ENCODE data around the gene PCSK9. TPM values are rescaled to one million over a fixed set of nuclear protein-coding genes. Genes with fewer than 3 reads are reported as not detected.

Gene PCSK9
- total and polyA plus RNA-seq, 2 donors: 0.05 to 0.09 TPM

DNA sequence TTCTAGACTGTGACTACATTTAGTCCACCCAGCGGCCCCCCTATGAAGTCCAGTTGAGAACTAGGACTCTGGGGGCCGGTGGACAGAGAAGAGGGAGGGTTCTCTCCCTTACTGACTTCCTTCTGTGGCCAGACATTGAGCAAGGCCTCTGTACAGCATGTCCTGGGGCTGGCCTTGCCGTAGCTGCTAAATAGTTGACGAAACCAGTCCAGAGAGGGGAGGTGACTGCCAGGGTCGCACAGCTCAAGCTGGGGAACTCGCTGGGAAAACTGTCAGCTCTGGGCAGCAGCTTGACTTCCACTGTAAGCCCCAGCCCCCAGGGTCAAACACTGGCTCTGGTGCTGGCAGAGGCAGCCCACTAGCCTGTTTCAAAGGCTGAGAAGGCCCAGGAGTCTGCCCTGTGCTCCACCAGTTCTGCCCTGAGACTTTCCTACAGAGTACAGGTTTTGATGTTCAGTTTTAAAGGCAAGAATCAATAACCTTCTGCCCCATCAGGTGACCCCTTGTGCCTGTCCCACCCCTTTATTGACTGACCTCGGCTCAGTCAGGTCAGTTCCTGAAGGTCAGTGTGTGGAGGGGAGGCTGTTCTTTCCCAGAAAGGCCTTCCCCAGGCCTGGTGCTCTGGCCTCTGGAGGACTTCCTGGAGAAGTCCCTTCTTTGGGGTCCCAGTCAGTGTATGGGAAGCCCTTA is 14.1 kb downstream of the PCSK9 start:
- no peak overlapping the region for H3K27ac ChIP-seq (ENCODE audit: low read depth in 1 of 2, low read length in 1 of 2)
- DNase-seq (ENCODE audit: low read depth in 6 of 9, low spot score in 9 of 9): no peak
- 67% methylated on average over 7 of the region's 7 CpGs for WGBS
- no peak overlapping the region for H3K4me3 ChIP-seq (ENCODE audit: low read length in 2 of 2)
- H3K27me3 ChIP-seq (ENCODE audit: control insufficient read depth in 2 of 2, insufficient read depth in 1 of 2, low read length in 1 of 2): no peaks in the 10 kb centered on the region
- no peaks in the 10 kb centered on the region for H3K4me1 ChIP-seq (ENCODE audit: control insufficient read depth in 2 of 2, insufficient read depth in 2 of 2, low read length in 2 of 2)
- no peaks in the 10 kb centered on the region for H3K9me3 ChIP-seq (ENCODE audit: control insufficient read depth in 2 of 2, insufficient read depth in 1 of 2, low read length in 1 of 2)
- no peaks in the 10 kb centered on the region for H3K36me3 ChIP-seq (ENCODE audit: control insufficient read depth in 2 of 2, insufficient read depth in 2 of 2, low read length in 1 of 2)

DNA sequence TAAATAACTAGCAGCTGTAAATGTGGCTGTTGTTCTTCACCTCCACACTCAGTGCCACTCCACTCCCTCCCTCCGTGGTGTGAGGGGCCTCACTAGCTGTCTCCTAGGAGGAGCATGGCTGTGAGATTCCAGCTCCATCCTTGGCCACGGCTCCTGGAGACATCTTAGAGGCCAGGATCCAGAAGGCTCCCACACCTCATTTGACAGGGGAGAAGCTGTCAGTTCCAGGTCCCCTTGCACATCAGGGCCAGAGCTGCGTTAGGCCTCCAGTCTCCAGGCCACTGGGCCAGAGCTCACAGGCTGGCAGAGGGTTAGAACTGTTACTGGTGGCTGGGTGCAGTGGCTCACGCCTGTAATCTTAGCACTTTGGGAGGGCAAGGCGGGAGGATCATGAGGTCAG is 15.0 kb downstream of the PCSK9 start:
- 96% methylated on average over 5 of the region's 5 CpGs for WGBS
- H3K27me3 ChIP-seq (ENCODE audit: control insufficient read depth in 2 of 2, insufficient read depth in 1 of 2, low read length in 1 of 2): no peaks in the 10 kb centered on the region
- H3K9me3 ChIP-seq (ENCODE audit: control insufficient read depth in 2 of 2, insufficient read depth in 1 of 2, low read length in 1 of 2): no peaks in the 10 kb centered on the region
- H3K27ac ChIP-seq (ENCODE audit: low read depth in 1 of 2, low read length in 1 of 2): no peak overlapping the region
- H3K4me3 ChIP-seq (ENCODE audit: low read length in 2 of 2): no peak overlapping the region
- H3K36me3 ChIP-seq (ENCODE audit: control insufficient read depth in 2 of 2, insufficient read depth in 2 of 2, low read length in 1 of 2): no peaks in the 10 kb centered on the region
- no peaks in the 10 kb centered on the region for H3K4me1 ChIP-seq (ENCODE audit: control insufficient read depth in 2 of 2, insufficient read depth in 2 of 2, low read length in 2 of 2)
- no peak for DNase-seq (ENCODE audit: low read depth in 6 of 9, low spot score in 9 of 9)

DNA sequence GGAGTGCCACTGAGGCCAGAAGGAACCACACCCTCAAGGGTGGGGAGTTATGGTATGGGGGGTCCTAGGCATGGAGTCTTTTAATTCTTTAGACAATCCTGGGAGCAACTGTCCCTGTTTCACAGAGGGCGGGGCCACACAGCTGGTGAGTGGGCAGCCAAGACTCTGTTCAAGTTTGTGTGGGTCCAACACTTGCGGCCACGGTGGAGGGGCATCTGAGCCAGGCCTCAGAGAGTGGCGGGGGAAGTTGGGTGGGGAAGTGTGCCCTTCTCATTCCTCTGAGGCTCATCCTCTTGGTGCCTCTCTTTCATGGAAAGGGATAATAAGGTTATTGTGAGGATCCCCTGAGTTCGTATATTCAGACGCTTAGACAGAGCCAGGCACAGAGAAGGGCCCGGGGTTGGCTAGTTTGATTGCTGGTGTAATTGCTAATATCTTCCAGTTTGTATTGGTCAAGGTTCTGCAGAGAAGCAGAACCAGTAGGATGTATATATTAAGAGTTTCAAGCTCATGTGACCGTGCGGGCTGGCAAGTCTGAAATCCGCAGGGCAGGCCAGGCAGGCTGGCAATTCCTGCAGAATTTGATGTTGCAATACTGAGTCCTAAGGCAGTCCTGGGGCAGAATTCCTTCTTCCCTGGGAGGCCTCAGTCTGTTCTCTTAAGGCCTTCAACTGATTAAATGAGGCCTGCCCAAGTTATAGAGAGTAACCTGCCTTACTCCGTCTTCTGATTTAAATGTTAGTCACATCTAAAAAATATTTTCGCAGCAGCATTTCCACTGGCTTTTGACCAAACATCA is 15.9 kb downstream of the PCSK9 start:
- H3K27me3 ChIP-seq (ENCODE audit: control insufficient read depth in 2 of 2, insufficient read depth in 1 of 2, low read length in 1 of 2): no peaks in the 10 kb centered on the region
- H3K9me3 ChIP-seq (ENCODE audit: control insufficient read depth in 2 of 2, insufficient read depth in 1 of 2, low read length in 1 of 2): no peaks in the 10 kb centered on the region
- H3K27ac ChIP-seq (ENCODE audit: low read depth in 1 of 2, low read length in 1 of 2): no peak overlapping the region
- DNase-seq (ENCODE audit: low read depth in 6 of 9, low spot score in 9 of 9): no peak
- WGBS: 82% methylated on average over 12 of the region's 12 CpGs
- no peak overlapping the region for H3K4me3 ChIP-seq (ENCODE audit: low read length in 2 of 2)
- no peaks in the 10 kb centered on the region for H3K36me3 ChIP-seq (ENCODE audit: control insufficient read depth in 2 of 2, insufficient read depth in 2 of 2, low read length in 1 of 2)
- H3K4me1 ChIP-seq (ENCODE audit: control insufficient read depth in 2 of 2, insufficient read depth in 2 of 2, low read length in 2 of 2): no peaks in the 10 kb centered on the region

DNA sequence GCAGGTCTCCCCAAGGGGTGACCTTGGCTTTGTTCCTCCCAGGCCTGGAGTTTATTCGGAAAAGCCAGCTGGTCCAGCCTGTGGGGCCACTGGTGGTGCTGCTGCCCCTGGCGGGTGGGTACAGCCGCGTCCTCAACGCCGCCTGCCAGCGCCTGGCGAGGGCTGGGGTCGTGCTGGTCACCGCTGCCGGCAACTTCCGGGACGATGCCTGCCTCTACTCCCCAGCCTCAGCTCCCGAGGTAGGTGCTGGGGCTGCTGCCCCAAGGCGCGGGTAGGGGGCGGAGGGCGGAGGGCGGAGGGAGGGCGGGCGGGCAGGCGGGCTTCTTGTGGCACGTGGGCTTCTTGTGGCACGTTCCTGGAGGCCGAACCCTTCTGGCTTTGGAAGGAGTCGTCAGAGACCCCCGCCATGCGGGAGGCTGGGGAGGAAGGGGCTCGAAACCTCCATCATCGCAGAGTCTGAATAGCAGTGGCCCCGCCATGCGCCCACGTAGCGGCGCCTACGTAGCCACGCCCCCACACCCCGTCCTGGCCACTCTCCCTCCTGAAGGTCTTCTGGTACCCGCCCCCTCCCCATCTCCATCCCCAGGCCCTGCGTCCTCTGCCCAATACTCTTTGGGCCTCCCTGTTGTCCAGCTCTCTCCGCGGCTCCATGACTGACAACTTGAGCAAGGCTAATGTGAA is 16.7 kb downstream of the PCSK9 start:
- no peak for DNase-seq (ENCODE audit: low read depth in 6 of 9, low spot score in 9 of 9)
- H3K27me3 ChIP-seq (ENCODE audit: control insufficient read depth in 2 of 2, insufficient read depth in 1 of 2, low read length in 1 of 2): no peaks in the 10 kb centered on the region
- H3K4me3 ChIP-seq (ENCODE audit: low read length in 2 of 2): no peak overlapping the region
- no peak overlapping the region for H3K27ac ChIP-seq (ENCODE audit: low read depth in 1 of 2, low read length in 1 of 2)
- no peaks in the 10 kb centered on the region for H3K4me1 ChIP-seq (ENCODE audit: control insufficient read depth in 2 of 2, insufficient read depth in 2 of 2, low read length in 2 of 2)
- H3K36me3 ChIP-seq (ENCODE audit: control insufficient read depth in 2 of 2, insufficient read depth in 2 of 2, low read length in 1 of 2): no peaks in the 10 kb centered on the region
- 94% methylated on average over 42 of the region's 42 CpGs for WGBS
- no peaks in the 10 kb centered on the region for H3K9me3 ChIP-seq (ENCODE audit: control insufficient read depth in 2 of 2, insufficient read depth in 1 of 2, low read length in 1 of 2)

DNA sequence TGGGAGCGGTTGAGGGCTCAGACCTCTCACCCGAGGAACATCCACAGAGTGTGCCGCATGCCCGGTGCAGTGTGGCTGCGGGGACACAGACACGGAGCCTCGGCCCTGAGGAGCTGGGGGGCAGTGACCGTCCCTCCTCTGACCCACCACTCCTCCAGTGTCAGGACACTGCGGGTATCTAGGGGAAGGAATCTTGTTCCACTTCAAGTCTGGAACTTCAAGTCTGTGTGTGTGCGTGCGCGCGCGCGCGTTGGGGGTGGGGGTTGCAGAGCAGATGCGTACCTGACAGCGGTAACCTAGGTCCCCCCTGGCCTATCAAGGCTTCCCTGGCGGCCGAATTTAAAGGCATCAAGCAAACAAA is 17.3 kb downstream of the PCSK9 start:
- DNase-seq (ENCODE audit: low read depth in 6 of 9, low spot score in 9 of 9): no peak
- Histone ChIP-seq H3K36me3 (ENCODE audit: control insufficient read depth in 2 of 2, insufficient read depth in 2 of 2, low read length in 1 of 2) (no peaks in the 10 kb centered on the region), H3K27me3 (ENCODE audit: control insufficient read depth in 2 of 2, insufficient read depth in 1 of 2, low read length in 1 of 2) (no peaks in the 10 kb centered on the region), H3K27ac (ENCODE audit: low read depth in 1 of 2, low read length in 1 of 2) (no peak overlapping the region), H3K9me3 (ENCODE audit: control insufficient read depth in 2 of 2, insufficient read depth in 1 of 2, low read length in 1 of 2) (no peaks in the 10 kb centered on the region), H3K4me1 (ENCODE audit: control insufficient read depth in 2 of 2, insufficient read depth in 2 of 2, low read length in 2 of 2) (no peaks in the 10 kb centered on the region), H3K4me3 (ENCODE audit: low read length in 2 of 2) (no peak overlapping the region)
- 97% methylated on average over 20 of the region's 20 CpGs for WGBS

DNA sequence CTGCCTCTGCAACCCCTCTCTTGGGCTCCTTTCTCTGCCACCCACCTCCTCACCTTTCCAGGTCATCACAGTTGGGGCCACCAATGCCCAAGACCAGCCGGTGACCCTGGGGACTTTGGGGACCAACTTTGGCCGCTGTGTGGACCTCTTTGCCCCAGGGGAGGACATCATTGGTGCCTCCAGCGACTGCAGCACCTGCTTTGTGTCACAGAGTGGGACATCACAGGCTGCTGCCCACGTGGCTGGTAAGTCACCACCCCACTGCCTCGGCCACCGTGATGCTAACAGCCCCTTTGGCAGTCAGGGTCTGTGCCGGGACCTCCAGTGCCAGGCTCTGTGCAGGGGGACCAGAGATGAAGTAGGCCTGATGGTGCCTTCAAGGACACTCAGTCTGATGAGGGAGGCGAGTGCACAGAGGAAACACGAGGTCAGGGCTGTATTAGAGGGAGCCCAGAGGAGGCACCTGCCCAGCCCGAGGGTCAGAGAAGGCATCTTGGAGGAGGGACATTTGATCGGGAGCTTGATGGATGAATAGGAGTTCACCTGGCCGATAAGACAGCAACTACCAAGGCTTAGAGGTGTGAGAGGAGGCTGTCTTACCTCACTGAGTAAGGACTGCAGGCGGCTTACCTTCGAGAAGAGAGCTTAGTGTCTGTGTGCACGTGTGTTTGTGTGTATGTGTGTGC is 18.1 kb downstream of the PCSK9 start:
- no peak for DNase-seq (ENCODE audit: low read depth in 6 of 9, low spot score in 9 of 9)
- no peaks in the 10 kb centered on the region for H3K27me3 ChIP-seq (ENCODE audit: control insufficient read depth in 2 of 2, insufficient read depth in 1 of 2, low read length in 1 of 2)
- no peaks in the 10 kb centered on the region for H3K9me3 ChIP-seq (ENCODE audit: control insufficient read depth in 2 of 2, insufficient read depth in 1 of 2, low read length in 1 of 2)
- H3K27ac ChIP-seq (ENCODE audit: low read depth in 1 of 2, low read length in 1 of 2): no peak overlapping the region
- no peak overlapping the region for H3K4me3 ChIP-seq (ENCODE audit: low read length in 2 of 2)
- no peaks in the 10 kb centered on the region for H3K4me1 ChIP-seq (ENCODE audit: control insufficient read depth in 2 of 2, insufficient read depth in 2 of 2, low read length in 2 of 2)
- no peaks in the 10 kb centered on the region for H3K36me3 ChIP-seq (ENCODE audit: control insufficient read depth in 2 of 2, insufficient read depth in 2 of 2, low read length in 1 of 2)
- 95% methylated on average over 15 of the region's 15 CpGs for WGBS

DNA sequence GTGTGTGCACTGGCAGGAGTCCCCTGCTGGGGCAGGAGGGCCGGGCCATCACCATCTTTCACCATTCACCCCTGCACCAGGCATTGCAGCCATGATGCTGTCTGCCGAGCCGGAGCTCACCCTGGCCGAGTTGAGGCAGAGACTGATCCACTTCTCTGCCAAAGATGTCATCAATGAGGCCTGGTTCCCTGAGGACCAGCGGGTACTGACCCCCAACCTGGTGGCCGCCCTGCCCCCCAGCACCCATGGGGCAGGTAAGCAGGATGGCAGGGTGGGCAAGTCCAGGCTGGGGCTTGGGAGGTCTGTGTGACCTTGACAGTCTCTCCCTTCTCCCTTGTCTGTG is 18.6 kb downstream of the PCSK9 start:
- Histone ChIP-seq H3K36me3 (ENCODE audit: control insufficient read depth in 2 of 2, insufficient read depth in 2 of 2, low read length in 1 of 2) (no peaks in the 10 kb centered on the region), H3K9me3 (ENCODE audit: control insufficient read depth in 2 of 2, insufficient read depth in 1 of 2, low read length in 1 of 2) (no peaks in the 10 kb centered on the region), H3K27ac (ENCODE audit: low read depth in 1 of 2, low read length in 1 of 2) (no peak overlapping the region), H3K4me3 (ENCODE audit: low read length in 2 of 2) (no peak overlapping the region), H3K4me1 (ENCODE audit: control insufficient read depth in 2 of 2, insufficient read depth in 2 of 2, low read length in 2 of 2) (no peaks in the 10 kb centered on the region), H3K27me3 (ENCODE audit: control insufficient read depth in 2 of 2, insufficient read depth in 1 of 2, low read length in 1 of 2) (no peaks in the 10 kb centered on the region)
- DNase-seq (ENCODE audit: low read depth in 6 of 9, low spot score in 9 of 9): no peak
- 95% methylated on average over 6 of the region's 6 CpGs for WGBS

DNA sequence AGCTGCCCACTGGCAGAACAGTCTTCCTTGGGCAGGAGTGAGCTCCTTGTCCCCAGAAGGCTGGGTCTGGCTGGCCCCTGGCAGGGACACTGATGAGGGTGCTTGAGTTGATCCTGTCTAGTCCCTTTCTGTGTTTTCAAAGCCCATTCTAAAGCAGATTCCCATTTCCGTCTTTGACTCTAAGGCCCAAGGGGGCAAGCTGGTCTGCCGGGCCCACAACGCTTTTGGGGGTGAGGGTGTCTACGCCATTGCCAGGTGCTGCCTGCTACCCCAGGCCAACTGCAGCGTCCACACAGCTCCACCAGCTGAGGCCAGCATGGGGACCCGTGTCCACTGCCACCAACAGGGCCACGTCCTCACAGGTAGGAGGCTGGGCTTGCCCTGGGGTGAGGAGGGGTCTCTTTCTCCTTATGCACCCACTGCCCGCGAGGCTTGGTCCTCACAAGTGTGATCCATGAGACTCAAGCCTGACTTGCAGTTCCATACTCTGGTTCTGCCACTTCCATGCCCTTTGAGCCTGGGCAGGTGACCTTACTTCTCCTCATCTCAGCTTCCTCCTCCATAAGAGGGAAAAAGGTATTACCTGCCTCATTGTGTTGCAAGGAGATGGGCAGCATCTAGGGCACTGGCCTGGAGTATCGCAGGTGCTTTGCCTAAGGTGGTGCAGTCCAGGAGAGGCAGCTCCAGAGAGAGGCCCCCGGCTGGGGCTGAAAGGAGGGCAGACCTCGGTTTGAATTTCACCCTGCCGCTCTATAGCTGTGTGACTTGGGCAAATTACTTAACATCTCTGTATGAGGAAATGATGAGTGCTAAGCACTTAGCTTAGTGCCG is 20.2 kb downstream of the PCSK9 start:
- no peak for DNase-seq (ENCODE audit: low read depth in 6 of 9, low spot score in 9 of 9)
- WGBS: 94% methylated on average over 14 of the region's 14 CpGs
- no peaks in the 10 kb centered on the region for H3K27me3 ChIP-seq (ENCODE audit: control insufficient read depth in 2 of 2, insufficient read depth in 1 of 2, low read length in 1 of 2)
- no peaks in the 10 kb centered on the region for H3K9me3 ChIP-seq (ENCODE audit: control insufficient read depth in 2 of 2, insufficient read depth in 1 of 2, low read length in 1 of 2)
- no peaks in the 10 kb centered on the region for H3K36me3 ChIP-seq (ENCODE audit: control insufficient read depth in 2 of 2, insufficient read depth in 2 of 2, low read length in 1 of 2)
- H3K4me3 ChIP-seq (ENCODE audit: low read length in 2 of 2): no peak overlapping the region
- no peaks in the 10 kb centered on the region for H3K4me1 ChIP-seq (ENCODE audit: control insufficient read depth in 2 of 2, insufficient read depth in 2 of 2, low read length in 2 of 2)
- H3K27ac ChIP-seq (ENCODE audit: low read depth in 1 of 2, low read length in 1 of 2): no peak overlapping the region

Measured in thymus (tissue), 11 donors.